HEK293T (cell line): Measurements from ENCODE around the gene PSD2.

Experiments
- ELF4 ChIP-seq: fragments of 450-650 bp; IDR thresholded peaks from 2 replicates; pipeline ENCODE4 v1.6.1; 2017; ENCODE audit warnings: antibody characterized with exemption
- FOXM1 ChIP-seq: fragments of 450-650 bp; IDR thresholded peaks from 2 replicates; pipeline ENCODE4 v1.6.1; 2017; ENCODE audit warnings: mild to moderate bottlenecking, borderline replicate concordance
- NFRKB ChIP-seq: fragments of 450-650 bp; IDR thresholded peaks from 2 replicates; pipeline ENCODE4 v1.6.1; 2016; ENCODE audit warnings: mild to moderate bottlenecking, moderate library complexity

DNA sequence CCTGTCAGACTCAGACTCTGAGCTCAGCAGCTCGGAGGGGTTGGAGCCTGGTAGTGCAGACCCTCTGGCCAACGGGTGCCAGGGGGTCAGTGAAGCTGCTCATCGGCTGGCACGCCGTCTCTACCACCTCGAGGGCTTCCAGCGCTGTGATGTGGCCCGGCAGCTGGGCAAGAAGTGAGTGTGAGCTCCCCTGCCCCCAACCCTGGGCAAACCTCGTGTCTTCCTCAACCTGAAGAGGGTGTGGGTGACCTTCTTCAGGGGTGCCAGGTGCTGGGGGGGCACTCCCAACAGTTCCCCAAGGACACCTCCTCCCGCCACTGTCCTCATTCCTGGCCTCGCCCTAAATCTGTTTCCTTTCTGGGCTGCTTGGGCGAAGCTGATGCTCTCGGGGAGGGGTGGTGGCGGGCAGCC lies 18.6 kb downstream of the PSD2 start:
- TF ChIP-seq FOXM1 (no peak), ELF4 (no peak), NFRKB (no peak)
